A673 (cell line): ENCODE results near the gene MAPKAPK2. TPM values are rescaled to one million over a fixed set of nuclear protein-coding genes. Genes with fewer than 3 reads are reported as not detected.

Source experiments
- BruUV-seq: library from RNA; stranded (reverse); fragments of 400-500 nt; replicated peaks from 2 replicates; lab custom pipeline; 2021; lab: Mats Ljungman, UMichigan
- CTCF ChIA-PET: fragments of 300-600 bp; sonication (Branson Sonifier 250); formaldehyde crosslinking; loops from one replicate; lab custom pipeline; 2022; ENCODE audit warnings: antibody characterized with exemption; lab: Charles Lee
- POLR2A ChIA-PET: fragments of 300-600 bp; sonication (Branson Sonifier 250); formaldehyde crosslinking; loops from one replicate; lab custom pipeline; 2022; ENCODE audit warnings: antibody characterized with exemption; ENCODE audit not compliant: low non-redundant PET; lab: Charles Lee
- DNase-seq: peaks from one replicate; pipeline ENCODE4 v3.0.0-alpha.2; 2015; ENCODE audit warnings: low spot score
- H3K27ac ChIP-seq: fragments of 200-600 bp; sonication (generic); 2 replicates; pipeline ENCODE4 v1.5.1; 2016; ENCODE audit warnings: mixed run types, low read depth, mild to moderate bottlenecking, mixed read lengths, antibody characterized with exemption, low read length; ENCODE audit not compliant: poor library complexity, severe bottlenecking
- H3K27me3 ChIP-seq: fragments of 200-600 bp; sonication (generic); replicated peaks from 2 replicates; pipeline ENCODE4 v1.6.1; 2017; ENCODE audit warnings: mixed run types, low read depth, mild to moderate bottlenecking, mixed read lengths, antibody characterized with exemption, low read length; ENCODE audit not compliant: insufficient read depth, poor library complexity
- H3K36me3 ChIP-seq: fragments of 200-600 bp; sonication (generic); 2 replicates; pipeline ENCODE4 v1.6.1; 2016; ENCODE audit warnings: mixed run types, mild to moderate bottlenecking, mixed read lengths, antibody characterized with exemption, low read length; ENCODE audit not compliant: insufficient read depth, poor library complexity, severe bottlenecking
- H3K4me1 ChIP-seq: fragments of 200-600 bp; sonication (generic); 2 replicates; pipeline ENCODE4 v1.6.1; 2017; ENCODE audit warnings: mixed run types, mild to moderate bottlenecking, mixed read lengths, antibody characterized with exemption, low read length; ENCODE audit not compliant: insufficient read depth, poor library complexity, severe bottlenecking
- H3K4me3 ChIP-seq: fragments of 200-600 bp; sonication (generic); 2 replicates; pipeline ENCODE4 v1.5.1; 2016; ENCODE audit warnings: low read depth, mixed run types, mild to moderate bottlenecking, mixed read lengths, low read length; ENCODE audit not compliant: poor library complexity, severe bottlenecking
- H3K9me3 ChIP-seq: fragments of 200-600 bp; sonication (generic); 2 replicates; pipeline ENCODE4 v1.6.1; 2016; ENCODE audit warnings: mixed run types, low read depth, mild to moderate bottlenecking, mixed read lengths, antibody characterized with exemption, low read length; ENCODE audit not compliant: poor library complexity, severe bottlenecking
- CTCF ChIP-seq: fragments of 300-800, 200-600 bp; sonication (generic); conservative IDR thresholded peaks from 2 replicates; pipeline ENCODE4 v1.5.1; 2017; ENCODE audit warnings: low read depth, mild to moderate bottlenecking, antibody characterized with exemption, low read length, moderate library complexity, mixed read lengths
- EZH2 ChIP-seq: fragments of 200-600 bp; sonication (generic); IDR thresholded peaks from 2 replicates; pipeline ENCODE4 v1.6.1; 2017; ENCODE audit warnings: borderline replicate concordance, low read depth, mild to moderate bottlenecking, mixed read lengths, antibody characterized with exemption, low read length; ENCODE audit not compliant: poor library complexity, severe bottlenecking
- intact Hi-C: fragments of 100-400 bp; cut with micrococcal nuclease; formaldehyde crosslinking; loops from one replicate; pipeline ENCODE4 v1.10.0; 2022; ENCODE audit not compliant: unreplicated experiment
- total RNA-seq: library from RNA; stranded (reverse); gene quantifications from 2 replicates; pipeline ENCODE4 v1.2.3, GENCODE V29; 2021

The MAPKAPK2 gene
- total RNA-seq, 1 experiment from 2014 or later, result 39.2 TPM

GRCh38 chr1:206649261-206649921 lies 35.3 kb upstream of the MAPKAPK2 start:
- H3K27ac ChIP-seq, result no peak overlapping the region
- no peaks in the 10 kb centered on the region for H3K27me3 ChIP-seq
- TF ChIP-seq CTCF, result no peak
- TF ChIP-seq EZH2, result no peak
- no peak for DNase-seq
- ChIA-PET POLR2A (no interaction called here), CTCF (interaction anchor here (1.0 kb wide), 1 partner anchor 11 kb away, joined by 4 read pairs; no protein-coding TSS in a partner anchor)
- H3K36me3 ChIP-seq, result peaks cover 27% of the 10 kb centered on the region
- no TSS peak for BruUV-seq
- no peaks in the 10 kb centered on the region for H3K4me1 ChIP-seq
- H3K9me3 ChIP-seq, result no peaks in the 10 kb centered on the region
- intact Hi-C loops, result no loop called here
- no peak overlapping the region for H3K4me3 ChIP-seq

- no peaks in the 10 kb centered on the region for H3K9me3 ChIP-seq
- H3K4me1 ChIP-seq, result no peaks in the 10 kb centered on the region
- ChIA-PET POLR2A (no interaction called here), CTCF (interaction anchor here (0.6 kb wide), 1 partner anchor 38 kb away, joined by 3 read pairs; no protein-coding TSS in a partner anchor)
- TF ChIP-seq EZH2, result no peak
- TF ChIP-seq CTCF, result no peak
- BruUV-seq, result no TSS peak
- peaks cover 27% of the 10 kb centered on the region for H3K36me3 ChIP-seq
- H3K4me3 ChIP-seq, result no peak overlapping the region
- intact Hi-C loops, result no loop called here
- no peak for DNase-seq
- no peaks in the 10 kb centered on the region for H3K27me3 ChIP-seq
- H3K27ac ChIP-seq, result no peak overlapping the region
These were observed 33.7 kb upstream of the MAPKAPK2 start for GRCh38 chr1:206651014-206651413.

DNA sequence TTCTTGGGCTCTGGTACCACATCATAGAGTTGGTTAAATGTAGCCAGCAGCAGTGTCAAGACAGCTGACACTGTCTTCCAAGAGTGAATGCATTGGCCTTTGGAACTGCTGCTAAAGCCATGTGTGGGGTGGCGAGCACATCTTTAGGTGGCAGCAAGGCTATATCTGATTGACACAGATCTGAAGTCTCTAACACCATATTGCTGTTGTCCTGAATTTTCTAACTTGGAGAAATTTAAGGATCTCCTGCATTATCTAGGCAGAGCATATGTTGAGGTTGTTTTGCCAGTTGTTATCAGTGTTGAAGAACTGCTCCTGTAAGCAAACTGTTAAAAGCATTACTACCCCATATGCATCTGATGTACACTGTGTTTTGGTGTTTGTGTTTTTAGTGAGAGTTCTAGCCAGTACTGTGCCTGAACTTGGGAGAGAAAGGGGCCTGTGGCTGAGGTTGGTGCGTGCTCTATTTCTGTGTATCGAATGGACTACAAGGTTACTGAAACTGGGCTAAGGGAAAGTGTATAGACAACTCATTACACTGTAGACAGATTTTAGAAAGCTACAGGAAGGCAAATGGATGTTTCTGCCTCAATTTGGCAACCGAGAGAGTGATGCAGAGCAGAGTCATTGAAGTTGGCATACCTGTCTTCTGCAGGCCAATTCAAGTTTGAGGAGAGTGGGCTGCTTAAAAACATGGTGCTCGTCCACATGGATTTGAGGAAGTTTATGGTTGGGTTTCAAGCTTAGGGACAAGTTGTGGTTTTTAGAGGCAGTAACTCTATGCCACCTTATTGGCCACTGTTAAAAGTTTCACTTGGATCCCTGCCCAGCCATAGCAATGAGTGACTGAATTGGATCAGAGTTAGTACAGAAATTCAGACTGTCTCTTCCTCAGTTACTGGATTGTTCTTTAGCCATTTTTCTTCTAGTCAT lies 32.5 kb upstream of the MAPKAPK2 start:
- Histone ChIP-seq H3K36me3 (peaks cover 21% of the 10 kb centered on the region), H3K4me3 (no peak overlapping the region), H3K9me3 (no peaks in the 10 kb centered on the region), H3K27ac (no peak overlapping the region), H3K4me1 (no peaks in the 10 kb centered on the region), H3K27me3 (no peaks in the 10 kb centered on the region)
- no TSS peak for BruUV-seq
- no peak for DNase-seq
- TF ChIP-seq EZH2, result no peak
- intact Hi-C loops, result no loop called here
- ChIA-PET POLR2A (no interaction called here), CTCF (no interaction called here)
